ENCODE results near the gene EBLN2. TPM values are rescaled to one million over a fixed set of nuclear protein-coding genes. Genes with fewer than 3 reads are reported as not detected.

The EBLN2 gene
- total and polyA plus RNA-seq, 2 donors (not counting 3 experiments of a cell fraction or from before 2014, with no cell fraction given), result 2.5 to 7.3 TPM

DNA sequence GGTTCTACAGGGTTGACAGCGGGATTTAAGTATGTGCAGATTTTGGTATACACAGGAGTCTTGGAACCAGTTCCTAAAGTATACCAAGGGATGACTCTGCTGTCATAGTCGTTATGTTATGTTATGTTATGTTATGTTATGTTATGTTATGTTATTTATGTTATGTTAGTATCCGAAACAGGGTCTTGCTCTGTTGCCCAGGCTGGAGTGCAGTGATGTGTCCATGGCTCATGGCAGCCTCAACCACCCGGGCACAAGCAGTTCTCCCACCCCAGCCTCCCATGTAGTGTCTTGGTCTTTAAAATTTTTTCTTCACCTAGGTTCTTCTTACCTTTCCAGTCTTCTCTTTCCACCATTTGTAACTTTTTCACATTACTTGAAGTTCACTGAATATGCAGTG lies 43.2 kb upstream of the EBLN2 start:
- Histone ChIP-seq H3K9me1 (replicated peaks; ENCODE audit: control insufficient read depth, extremely low read depth, insufficient read depth, low read length) (no peaks in the 10 kb centered on the region), H2AFZ (ENCODE audit: low read depth, low read length) (no peak overlapping the region), H3K27ac (ENCODE audit: insufficient read depth, low read depth, low read length) (no peak overlapping the region), H3K4me1 (ENCODE audit: control insufficient read depth, extremely low read depth, insufficient read depth, low read length) (no peaks in the 10 kb centered on the region), H3K27me3 (ENCODE audit: control insufficient read depth in 2 of 2, insufficient read depth in 2 of 2, low read length in 2 of 2) (no peaks in the 10 kb centered on the region), H3K4me2 (ENCODE audit: insufficient read depth, low read length) (no peak overlapping the region), H3K9me3 (replicated peaks; ENCODE audit: control insufficient read depth, insufficient read depth, low read length) (no peaks in the 10 kb centered on the region), H3K9ac (replicated peaks; ENCODE audit: extremely low read depth, insufficient read depth, low read length) (no peak overlapping the region), H3K79me2 (ENCODE audit: control insufficient read depth, insufficient read depth, low read length) (peaks cover 99% of the 10 kb centered on the region), H3K36me3 (ENCODE audit: control insufficient read depth in 2 of 2, extremely low read depth in 1 of 2, insufficient read depth in 2 of 2, low read length in 2 of 2) (no peaks in the 10 kb centered on the region), H4K20me1 (replicated peaks; ENCODE audit: control insufficient read depth, extremely low read depth, insufficient read depth, low read length) (peaks cover 29% of the 10 kb centered on the region), H3K4me3 (replicated peaks in 1 of 3; ENCODE audit: insufficient read depth in 1 of 3, low read depth in 1 of 3, low read length in 3 of 3) (no peak overlapping the region)
- CTCF ChIA-PET, result no interaction called here
- no TSS peak for BruUV-seq (replicated peaks)
- FAIRE-seq (no peak), DNase-seq (ENCODE audit: low read depth, low spot score) (no peak)
- dilution Hi-C loops (cut with MboI; ENCODE audit: extremely low pct_ligation_motif_present, low sequenced_read_pairs) (no loop called here), intact Hi-C loops (cut with micrococcal nuclease) (loop anchor here (2.0 kb wide), 1 partner anchor 19 kb away; no protein-coding TSS in a partner anchor)
- POLR2A ChIA-PET, result no interaction called here
- TF ChIP-seq JUN (IDR thresholded peaks at IDR 0.05; ENCODE audit: borderline replicate concordance, insufficient read depth, insufficient read length, low read depth) (no peak), FOS (IDR thresholded peaks at IDR 0.05; ENCODE audit: borderline replicate concordance, insufficient read depth, low read length) (no peak), MYC (IDR thresholded peaks at IDR 0.05; ENCODE audit: low read depth, low read length) (no peak), POLR2AphosphoS5 (IDR thresholded peaks at IDR 0.05; ENCODE audit: insufficient read depth, low read depth, low read length) (no peak)
- TF ChIP-seq, protein P1, sequence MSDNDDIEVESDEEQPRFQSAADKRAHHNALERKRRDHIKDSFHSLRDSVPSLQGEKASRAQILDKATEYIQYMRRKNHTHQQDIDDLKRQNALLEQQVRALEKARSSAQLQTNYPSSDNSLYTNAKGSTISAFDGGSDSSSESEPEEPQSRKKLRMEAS (IDR thresholded peaks at IDR 0.05; ENCODE audit: insufficient read depth, insufficient read length), result no peak

DNA sequence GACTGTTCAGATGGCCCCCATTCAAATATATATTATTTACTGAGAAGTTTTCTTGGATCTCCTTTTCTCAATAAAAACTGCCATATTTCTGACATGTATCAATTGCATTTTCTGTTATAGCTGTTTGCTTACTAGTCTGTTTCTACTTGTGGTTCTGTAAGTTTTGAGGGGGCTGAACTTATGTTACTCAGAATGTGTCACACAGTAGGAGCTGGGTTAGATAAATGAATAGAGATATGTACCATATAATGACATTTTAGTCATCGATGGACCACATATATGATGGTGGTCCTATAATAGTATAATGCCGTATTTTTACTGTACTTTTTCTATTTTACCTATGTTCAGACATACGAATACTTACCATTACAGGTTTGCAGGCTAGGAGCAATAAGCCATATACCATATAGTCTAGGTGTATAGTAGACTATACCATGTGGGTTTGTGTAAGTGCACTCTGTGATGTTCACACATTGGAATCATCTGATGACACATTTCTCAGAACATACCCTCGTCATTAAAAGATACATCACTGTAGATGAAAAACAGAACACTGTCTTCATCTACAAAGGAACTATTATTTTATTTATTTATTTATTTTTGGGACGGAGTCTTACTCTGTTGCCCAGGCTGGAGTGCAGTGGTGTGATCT lies 42.5 kb upstream of the EBLN2 start:
- ChIA-PET POLR2A (no interaction called here), CTCF (interaction anchor here (1.4 kb wide), 1 partner anchor 10 kb away, joined by 3 read pairs; no protein-coding TSS in a partner anchor)
- TF ChIP-seq GATA2 (IDR thresholded peaks at IDR 0.05; ENCODE audit: insufficient read depth, insufficient read length, low read depth, low read length) (no peak), MYC (IDR thresholded peaks at IDR 0.05; ENCODE audit: low read depth, low read length) (no peak), POLR2AphosphoS5 (IDR thresholded peaks at IDR 0.05; ENCODE audit: insufficient read depth, low read depth, low read length) (no peak), EZH2 (IDR thresholded peaks at IDR 0.05; ENCODE audit: borderline replicate concordance, low read depth, low read length, severe bottlenecking) (no peak)
- TF ChIP-seq, protein P1 (IDR thresholded peaks at IDR 0.05; ENCODE audit: insufficient read depth, insufficient read length), result no peak

More for the DNA sequence above, 42.5 kb upstream of the EBLN2 start:
- no peaks in the 10 kb centered on the region for H3K27me3 ChIP-seq (ENCODE audit: control insufficient read depth in 2 of 2, insufficient read depth in 2 of 2, low read length in 2 of 2)
- no peak overlapping the region for H3K27ac ChIP-seq (ENCODE audit: insufficient read depth, low read depth, low read length)
- H3K9ac ChIP-seq (replicated peaks; ENCODE audit: extremely low read depth, insufficient read depth, low read length), result no peak overlapping the region
- no peaks in the 10 kb centered on the region for H3K9me3 ChIP-seq (replicated peaks; ENCODE audit: control insufficient read depth, insufficient read depth, low read length)
- intact Hi-C loops (cut with micrococcal nuclease), result loop anchor here (2.0 kb wide), 1 partner anchor 20 kb away; no protein-coding TSS in a partner anchor
- no peaks in the 10 kb centered on the region for H3K36me3 ChIP-seq (ENCODE audit: control insufficient read depth in 2 of 2, extremely low read depth in 1 of 2, insufficient read depth in 2 of 2, low read length in 2 of 2)
- no peaks in the 10 kb centered on the region for H3K9me1 ChIP-seq (replicated peaks; ENCODE audit: control insufficient read depth, extremely low read depth, insufficient read depth, low read length)
- H2AFZ ChIP-seq (ENCODE audit: low read depth, low read length), result no peak overlapping the region
- DNase-seq (ENCODE audit: low read depth, low spot score) (no peak), FAIRE-seq (no peak)
- peaks cover 31% of the 10 kb centered on the region for H4K20me1 ChIP-seq (replicated peaks; ENCODE audit: control insufficient read depth, extremely low read depth, insufficient read depth, low read length)
- dilution Hi-C loops (cut with MboI; ENCODE audit: extremely low pct_ligation_motif_present, low sequenced_read_pairs), result no loop called here
- no peak overlapping the region for H3K4me3 ChIP-seq (replicated peaks in 1 of 3; ENCODE audit: insufficient read depth in 1 of 3, low read depth in 1 of 3, low read length in 3 of 3)
- no peaks in the 10 kb centered on the region for H3K4me1 ChIP-seq (ENCODE audit: control insufficient read depth, extremely low read depth, insufficient read depth, low read length)
- no TSS peak for BruUV-seq (replicated peaks)
- peaks cover 99% of the 10 kb centered on the region for H3K79me2 ChIP-seq (ENCODE audit: control insufficient read depth, insufficient read depth, low read length)
- no peak overlapping the region for H3K4me2 ChIP-seq (ENCODE audit: insufficient read depth, low read length)
